D721Med (cell line): ENCODE measurements around the gene CRK.

Experiments used
- DNase-seq: peaks from one replicate; pipeline ENCODE4 v3.0.0; 2011; ENCODE audit warnings: low spot score; ENCODE audit not compliant: insufficient read length
- FAIRE-seq: peaks from 2 replicates; lab custom pipeline; 2011; peaks lifted over from hg19 to GRCh38; lab: Jason Lieb, UNC
- TF ChIP-seq, protein P1 (sequence below): IDR thresholded peaks from 2 replicates; pipeline ENCODE4 v1.5.1; 2012; ENCODE audit warnings: mild to moderate bottlenecking, control low read depth; ENCODE audit not compliant: insufficient read depth; ENCODE audit errors: missing control alignments

The CRK gene

DNA sequence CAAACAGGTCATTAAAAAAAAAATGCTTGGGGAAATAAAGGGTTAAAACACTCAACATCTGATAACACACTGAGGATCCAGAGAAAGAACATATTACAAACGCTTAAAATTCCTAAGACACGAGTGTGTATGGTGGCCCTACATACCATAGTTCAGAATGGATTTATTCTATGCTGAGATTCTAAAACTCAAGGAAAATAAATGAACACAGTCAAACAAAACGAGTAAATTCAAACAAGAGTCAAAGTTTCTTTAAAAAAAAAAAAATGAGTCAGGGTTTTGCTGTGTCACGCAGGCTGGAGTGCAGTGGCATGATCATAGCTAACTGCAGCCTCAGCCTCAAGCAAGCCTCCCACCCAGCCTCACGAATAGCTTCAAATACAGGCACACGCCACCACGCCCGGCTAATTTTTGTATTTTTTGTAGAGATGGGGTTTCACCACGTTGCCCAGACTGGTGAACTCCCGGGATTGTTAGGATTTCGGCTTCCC, 17.4 kb downstream of the CRK start:
- TF ChIP-seq, protein P1, sequence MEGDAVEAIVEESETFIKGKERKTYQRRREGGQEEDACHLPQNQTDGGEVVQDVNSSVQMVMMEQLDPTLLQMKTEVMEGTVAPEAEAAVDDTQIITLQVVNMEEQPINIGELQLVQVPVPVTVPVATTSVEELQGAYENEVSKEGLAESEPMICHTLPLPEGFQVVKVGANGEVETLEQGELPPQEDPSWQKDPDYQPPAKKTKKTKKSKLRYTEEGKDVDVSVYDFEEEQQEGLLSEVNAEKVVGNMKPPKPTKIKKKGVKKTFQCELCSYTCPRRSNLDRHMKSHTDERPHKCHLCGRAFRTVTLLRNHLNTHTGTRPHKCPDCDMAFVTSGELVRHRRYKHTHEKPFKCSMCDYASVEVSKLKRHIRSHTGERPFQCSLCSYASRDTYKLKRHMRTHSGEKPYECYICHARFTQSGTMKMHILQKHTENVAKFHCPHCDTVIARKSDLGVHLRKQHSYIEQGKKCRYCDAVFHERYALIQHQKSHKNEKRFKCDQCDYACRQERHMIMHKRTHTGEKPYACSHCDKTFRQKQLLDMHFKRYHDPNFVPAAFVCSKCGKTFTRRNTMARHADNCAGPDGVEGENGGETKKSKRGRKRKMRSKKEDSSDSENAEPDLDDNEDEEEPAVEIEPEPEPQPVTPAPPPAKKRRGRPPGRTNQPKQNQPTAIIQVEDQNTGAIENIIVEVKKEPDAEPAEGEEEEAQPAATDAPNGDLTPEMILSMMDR, result no peak
- DNase-seq (no peak), FAIRE-seq (no peak)

DNA sequence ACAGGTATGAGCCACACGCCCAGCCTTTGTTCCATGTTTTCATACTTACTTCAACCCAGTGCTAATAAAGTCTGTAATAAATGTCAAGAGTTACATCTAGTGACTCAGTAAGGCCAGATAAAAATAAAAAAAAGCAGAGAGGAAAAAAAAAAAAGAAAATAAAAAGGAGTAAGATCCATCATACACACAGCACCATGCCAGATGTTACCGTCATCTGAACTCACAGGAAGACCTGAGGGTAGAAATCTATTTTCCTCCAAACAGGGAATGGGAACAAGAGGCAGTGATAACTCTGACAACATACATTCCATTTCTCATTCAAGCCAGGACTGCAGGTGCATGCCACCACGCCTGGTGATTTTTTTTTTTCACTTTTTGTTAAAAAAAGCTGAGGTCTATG, 20.7 kb downstream of the CRK start:
- no peak for DNase-seq
- FAIRE-seq, result no peak
- TF ChIP-seq, protein P1, result no peak

DNA sequence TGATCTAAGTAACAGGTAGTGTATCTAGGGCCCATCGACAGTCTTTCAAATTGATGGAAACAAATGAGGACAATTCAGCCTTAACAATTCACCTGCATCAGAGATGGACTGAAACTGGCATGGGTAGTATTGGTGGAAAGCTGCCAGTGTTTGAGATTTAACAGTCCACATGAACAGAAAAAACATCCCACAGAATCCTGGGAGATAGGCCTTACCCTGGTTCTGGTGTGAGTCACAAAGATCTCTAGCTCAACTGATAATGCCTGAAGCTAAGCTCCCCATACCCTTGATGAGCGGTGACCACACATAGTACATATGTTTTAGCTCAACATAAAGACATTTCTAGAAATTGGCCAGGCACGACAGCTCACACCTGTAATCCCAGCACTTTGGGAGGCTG, 21.9 kb downstream of the CRK start:
- TF ChIP-seq, protein P1, result no peak
- no peak for DNase-seq
- no peak for FAIRE-seq

DNA sequence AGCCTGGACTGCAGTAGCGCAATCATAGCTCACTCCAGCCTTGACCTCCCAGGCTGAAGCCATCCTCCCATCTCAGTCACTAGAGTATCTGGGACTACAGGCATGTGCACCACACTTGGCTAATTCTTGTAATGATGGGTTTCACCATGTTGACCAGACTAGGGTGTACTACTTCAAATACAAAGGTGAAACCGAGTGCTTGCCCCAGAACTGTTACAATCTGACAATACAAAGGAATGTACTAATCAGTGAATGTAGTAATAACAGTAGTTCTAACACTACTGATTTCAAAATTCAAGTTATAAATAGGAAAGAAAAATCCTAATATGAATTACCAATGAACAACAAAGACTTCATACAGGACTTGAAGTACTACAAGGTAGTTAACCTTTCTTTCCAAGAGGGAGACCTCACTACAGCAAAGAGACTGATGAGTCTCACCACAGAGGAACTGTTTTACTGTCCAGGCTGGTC, 24.4 kb downstream of the CRK start:
- no peak for FAIRE-seq
- DNase-seq, result no peak

DNA sequence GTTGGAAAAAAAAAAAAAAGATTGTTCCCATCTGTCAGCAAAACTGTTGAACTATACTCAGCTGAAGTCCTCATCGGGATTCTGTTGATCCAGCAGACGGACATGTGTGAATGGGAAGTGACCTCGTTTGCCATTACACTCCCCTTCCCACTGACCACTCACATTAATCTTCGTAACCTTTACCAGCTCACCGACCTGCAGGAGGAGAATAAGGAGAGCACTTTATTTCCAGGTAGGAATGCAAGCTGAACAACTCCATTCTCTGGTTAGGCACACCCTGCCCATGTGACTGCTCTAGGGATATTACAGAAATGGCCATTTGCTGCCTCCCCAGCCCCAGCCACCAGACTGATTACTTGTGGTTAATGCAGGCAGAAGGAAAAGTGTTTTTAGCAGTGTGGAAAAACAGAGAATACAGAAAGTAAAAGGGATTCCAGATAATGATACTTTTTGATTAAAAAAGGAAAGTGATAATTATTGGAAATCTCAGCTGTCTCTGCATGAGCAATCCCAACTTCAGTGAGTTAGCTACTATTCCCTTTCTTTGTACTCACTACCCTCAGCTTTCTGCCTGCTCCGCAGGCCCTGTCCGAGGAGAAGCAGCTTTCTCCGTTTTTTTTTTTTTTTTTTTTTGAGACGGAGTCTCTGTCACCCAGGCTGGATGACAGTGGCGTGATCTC, 32.4 kb downstream of the CRK start:
- DNase-seq, result no peak
- no peak for FAIRE-seq
- TF ChIP-seq, protein P1, result no peak

More for the DNA sequence above, 24.4 kb downstream of the CRK start:
- TF ChIP-seq, protein P1, result no peak

DNA sequence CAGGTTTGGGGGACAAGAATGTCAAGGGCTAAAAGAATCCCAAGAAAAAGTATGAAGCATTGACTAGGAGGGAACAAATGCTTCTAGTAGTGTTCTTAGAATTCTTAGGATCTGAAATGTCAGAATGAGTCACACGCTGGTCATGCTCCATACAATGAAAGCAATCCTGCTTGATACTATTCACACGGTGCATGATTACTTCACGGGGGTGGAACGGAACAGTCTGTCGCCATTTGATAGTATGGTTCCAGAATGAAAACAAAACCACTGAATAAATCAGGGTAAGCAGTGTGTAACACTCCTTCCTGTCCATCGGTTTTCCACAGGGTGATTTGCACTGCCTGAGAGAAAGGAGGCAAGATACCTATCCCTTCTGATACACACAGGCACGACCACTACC, 33.1 kb downstream of the CRK start:
- TF ChIP-seq, protein P1, result no peak
- DNase-seq (no peak), FAIRE-seq (no peak)

DNA sequence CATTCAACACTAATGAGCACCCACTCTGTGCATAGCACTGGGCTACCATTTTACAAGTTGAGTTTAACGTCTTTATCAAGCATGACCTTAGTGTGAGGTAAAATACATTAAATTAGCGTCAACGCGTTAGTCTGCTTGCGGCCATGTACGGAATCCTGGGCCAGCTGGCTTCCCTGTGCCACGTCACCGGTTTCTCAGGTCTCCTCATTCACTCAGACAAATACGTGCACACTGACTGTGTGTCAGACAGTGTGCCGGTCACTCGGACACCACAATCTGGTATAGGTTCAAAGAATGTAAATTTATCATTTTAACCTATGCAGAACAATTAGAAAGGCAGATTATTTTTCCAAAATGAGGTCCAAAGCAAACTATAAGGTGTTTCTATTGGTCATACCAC, 34.6 kb downstream of the CRK start:
- DNase-seq, result no peak
- no peak for FAIRE-seq
- TF ChIP-seq, protein P1, result no peak
